Measurements from ENCODE around the gene DENND4A.
"Not testable (repeated sequence)": the region's sequence is repeated elsewhere in the genome, so short reads cannot be mapped to it uniquely, and the experiment has no call there.

The DENND4A gene

GRCh38 chr15:65752151-65752700 is 39.9 kb downstream of the DENND4A start:
- DNase-seq, result no peak

- no peak for DNase-seq
These were observed 40.7 kb downstream of the DENND4A start for GRCh38 chr15:65751431-65751830.

GRCh38 chr15:65747265-65747664 is 44.8 kb downstream of the DENND4A start:
- no peak for DNase-seq

GRCh38 chr15:65743637-65744252 is 48.3 kb downstream of the DENND4A start:
- DNase-seq, result no peak

- no peak for DNase-seq
These were observed 51.9 kb downstream of the DENND4A start for GRCh38 chr15:65740148-65740547.

GRCh38 chr15:65738649-65739048 is 53.4 kb downstream of the DENND4A start:
- no peak for DNase-seq

- not testable (repeated sequence) for DNase-seq
These were observed 58.5 kb downstream of the DENND4A start for GRCh38 chr15:65733599-65733998.

GRCh38 chr15:65732698-65733097 is 59.4 kb downstream of the DENND4A start:
- no peak for DNase-seq

- DNase-seq, result no peak
These were observed 60.2 kb downstream of the DENND4A start for GRCh38 chr15:65731926-65732325.

- no peak for DNase-seq
These were observed 61.4 kb downstream of the DENND4A start for GRCh38 chr15:65730549-65731172.

GRCh38 chr15:65724464-65725215 is 67.5 kb downstream of the DENND4A start:
- no peak for DNase-seq

- no peak for DNase-seq
These were observed 68.2 kb downstream of the DENND4A start for GRCh38 chr15:65723876-65724275.

GRCh38 chr15:65722191-65722590 is 69.9 kb downstream of the DENND4A start:
- no peak for DNase-seq

- no peak for DNase-seq
These were observed 79.7 kb downstream of the DENND4A start for GRCh38 chr15:65712415-65712814.

GRCh38 chr15:65695081-65695480 is 97.0 kb downstream of the DENND4A start:
- DNase-seq, result no peak

GRCh38 chr15:65690778-65691177 is 101.3 kb downstream of the DENND4A start:
- DNase-seq, result no peak

- DNase-seq, result no peak
These were observed 101.9 kb downstream of the DENND4A start for GRCh38 chr15:65690173-65690572.

- no peak for DNase-seq
These were observed 103.6 kb downstream of the DENND4A start for GRCh38 chr15:65688462-65688861.

- DNase-seq, result no peak
These were observed 109.6 kb downstream of the DENND4A start for GRCh38 chr15:65682404-65682911.

GRCh38 chr15:65680544-65680943 is 111.5 kb downstream of the DENND4A start:
- no peak for DNase-seq

- DNase-seq, result no peak
These were observed 116.0 kb downstream of the DENND4A start for GRCh38 chr15:65676123-65676522.

GRCh38 chr15:65675551-65675950 is 116.5 kb downstream of the DENND4A start:
- no peak for DNase-seq

GRCh38 chr15:65666257-65666656 is 125.8 kb downstream of the DENND4A start:
- no peak for DNase-seq

GRCh38 chr15:65663521-65663920 is 128.6 kb downstream of the DENND4A start:
- DNase-seq, result no peak

Measured in femur (tissue), 1 donor.